Measurements from ENCODE around the gene WAS.

- TF ChIP-seq CTCF (conservative IDR thresholded peaks at IDR 0.05; ENCODE audit: low read length) (no peak), EZH2phosphoT487 (IDR thresholded peaks at IDR 0.05; ENCODE audit: borderline replicate concordance) (no peak)
Observed at GRCh38 chrX:48685416-48685815, 1.8 kb downstream of the WAS start.
